H1 (cell line): Measurements from ENCODE around the gene NHERF2. TPM values are rescaled to one million over a fixed set of nuclear protein-coding genes. Genes with fewer than 3 reads are reported as not detected.

Experiments
- CHD1 ChIP-seq: IDR thresholded peaks from 2 replicates; pipeline ENCODE4 v1.6.1; 2012; ENCODE audit warnings: low read depth, low read length, improper control_type of control experiment
- EGR1 ChIP-seq: IDR thresholded peaks from 2 replicates; pipeline ENCODE4 v1.6.1; 2011; ENCODE audit warnings: low read depth, low read length, borderline replicate concordance
- GABPA ChIP-seq: IDR thresholded peaks from 2 replicates; pipeline ENCODE4 v1.6.1; 2011; ENCODE audit warnings: mild to moderate bottlenecking, low read length, moderate library complexity, borderline replicate concordance; ENCODE audit not compliant: insufficient read depth
- POU5F1 ChIP-seq: IDR thresholded peaks from 2 replicates; pipeline ENCODE4 v1.6.1; 2011; ENCODE audit warnings: low read depth, mild to moderate bottlenecking, low read length, moderate library complexity
- SIN3A ChIP-seq, 2 experiments: IDR thresholded peaks in 1 of 2; conservative IDR thresholded peaks in 1 of 2; 2 replicates each; pipeline ENCODE4 v1.6.1; 2011 to 2012; ENCODE audit warnings: low read length in 2 of 2, improper control_type of control experiment in 1 of 2, low read depth in 1 of 2, mild to moderate bottlenecking in 1 of 2
- SIRT6 ChIP-seq: IDR thresholded peaks from one replicate; pipeline ENCODE4 v1.7.1; 2012; ENCODE audit warnings: low read length, inconsistent platforms
- SP2 ChIP-seq: IDR thresholded peaks from 2 replicates; pipeline ENCODE4 v1.6.1; 2012; ENCODE audit warnings: mild to moderate bottlenecking, low read length, inconsistent platforms
- TAF1 ChIP-seq: IDR thresholded peaks from 2 replicates; pipeline ENCODE4 v1.6.1; 2011; ENCODE audit warnings: mild to moderate bottlenecking, low read depth, low read length
- polyA plus RNA-seq, 7 experiments: library from polyadenylated mRNA; depleted of rRNA in 3 of 7; stranded (reverse) in 5 of 7; unstranded in 2 of 7; fragments of >200 nt in 5 of 7; fragments of 200-250 nt in 2 of 7; gene quantifications; 1 replicate in 5 of 7; 2 replicates in 1 of 7; 4 replicates in 1 of 7; pipeline versions ENCODE4 v1.2.1 to v1.2.3, GENCODE V29; 2011 to 2013; ENCODE audit warnings: missing spikeins in 2 of 7, mixed read lengths in 2 of 7
- total RNA-seq: library from RNA; stranded (reverse); fragmentation: NEBNext Ultra II Directional; extraction: Animal tissue kit (Norgen Biotek cat#: 25700); gene quantifications from 2 replicates; pipeline ENCODE4 v1.2.1, GENCODE V29; 2021
- TF ChIP-seq, protein P1 (sequence below): fragments of 300-600 bp; sonication (generic); IDR thresholded peaks from 2 replicates; pipeline ENCODE4 v1.7.1; 2012; ENCODE audit warnings: low read length, moderate library complexity, mild to moderate bottlenecking, inconsistent platforms; ENCODE audit not compliant: insufficient replicate concordance

Gene NHERF2
- total and polyA plus RNA-seq, 2 of the 8 experiments (the other 6 are each of a cell fraction or from before 2014, with no cell fraction given) = 13.9 to 19.3 TPM

DNA sequence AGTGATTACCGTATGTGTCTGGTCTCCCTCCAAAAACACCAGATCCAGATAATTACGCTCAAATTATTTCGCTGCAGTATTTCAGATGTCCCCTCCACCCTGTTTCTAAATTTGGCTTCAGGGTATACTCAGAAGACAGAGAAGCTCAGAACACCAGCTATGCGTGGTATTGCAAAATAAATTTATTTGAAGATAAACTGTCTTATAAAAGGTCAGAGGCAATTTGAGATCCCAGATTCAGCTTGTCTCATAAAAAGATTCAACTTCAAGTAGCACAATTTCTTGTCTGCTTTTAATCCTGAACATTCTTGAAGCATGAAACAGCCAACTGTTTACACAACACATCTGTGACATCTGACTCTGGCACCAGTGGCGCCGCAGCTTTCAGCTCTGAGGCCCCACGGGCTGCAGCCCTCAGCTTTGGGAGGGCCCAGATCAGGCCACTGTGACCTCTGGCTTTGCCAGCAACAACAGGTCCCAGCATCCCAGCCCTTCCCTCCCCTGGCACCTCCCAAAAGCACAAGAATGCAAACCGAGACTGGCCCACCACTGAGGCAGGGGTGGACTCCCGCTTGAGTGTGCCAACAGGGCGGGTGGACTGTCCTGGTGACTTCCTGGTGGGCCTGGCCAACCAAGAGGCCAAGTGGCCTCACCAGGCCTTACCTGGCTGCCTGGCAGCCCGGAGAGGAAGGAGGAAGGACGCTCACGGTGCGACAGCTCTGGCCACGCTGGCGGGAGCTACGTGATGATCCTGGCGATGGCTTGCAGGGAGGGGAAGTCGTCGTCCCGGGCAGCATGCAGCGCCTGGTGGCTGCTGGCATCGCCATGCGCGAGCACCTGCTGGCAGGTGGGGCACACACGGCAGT lies 29.0 kb upstream of the NHERF2 start (continued):
- TF ChIP-seq, protein P1, sequence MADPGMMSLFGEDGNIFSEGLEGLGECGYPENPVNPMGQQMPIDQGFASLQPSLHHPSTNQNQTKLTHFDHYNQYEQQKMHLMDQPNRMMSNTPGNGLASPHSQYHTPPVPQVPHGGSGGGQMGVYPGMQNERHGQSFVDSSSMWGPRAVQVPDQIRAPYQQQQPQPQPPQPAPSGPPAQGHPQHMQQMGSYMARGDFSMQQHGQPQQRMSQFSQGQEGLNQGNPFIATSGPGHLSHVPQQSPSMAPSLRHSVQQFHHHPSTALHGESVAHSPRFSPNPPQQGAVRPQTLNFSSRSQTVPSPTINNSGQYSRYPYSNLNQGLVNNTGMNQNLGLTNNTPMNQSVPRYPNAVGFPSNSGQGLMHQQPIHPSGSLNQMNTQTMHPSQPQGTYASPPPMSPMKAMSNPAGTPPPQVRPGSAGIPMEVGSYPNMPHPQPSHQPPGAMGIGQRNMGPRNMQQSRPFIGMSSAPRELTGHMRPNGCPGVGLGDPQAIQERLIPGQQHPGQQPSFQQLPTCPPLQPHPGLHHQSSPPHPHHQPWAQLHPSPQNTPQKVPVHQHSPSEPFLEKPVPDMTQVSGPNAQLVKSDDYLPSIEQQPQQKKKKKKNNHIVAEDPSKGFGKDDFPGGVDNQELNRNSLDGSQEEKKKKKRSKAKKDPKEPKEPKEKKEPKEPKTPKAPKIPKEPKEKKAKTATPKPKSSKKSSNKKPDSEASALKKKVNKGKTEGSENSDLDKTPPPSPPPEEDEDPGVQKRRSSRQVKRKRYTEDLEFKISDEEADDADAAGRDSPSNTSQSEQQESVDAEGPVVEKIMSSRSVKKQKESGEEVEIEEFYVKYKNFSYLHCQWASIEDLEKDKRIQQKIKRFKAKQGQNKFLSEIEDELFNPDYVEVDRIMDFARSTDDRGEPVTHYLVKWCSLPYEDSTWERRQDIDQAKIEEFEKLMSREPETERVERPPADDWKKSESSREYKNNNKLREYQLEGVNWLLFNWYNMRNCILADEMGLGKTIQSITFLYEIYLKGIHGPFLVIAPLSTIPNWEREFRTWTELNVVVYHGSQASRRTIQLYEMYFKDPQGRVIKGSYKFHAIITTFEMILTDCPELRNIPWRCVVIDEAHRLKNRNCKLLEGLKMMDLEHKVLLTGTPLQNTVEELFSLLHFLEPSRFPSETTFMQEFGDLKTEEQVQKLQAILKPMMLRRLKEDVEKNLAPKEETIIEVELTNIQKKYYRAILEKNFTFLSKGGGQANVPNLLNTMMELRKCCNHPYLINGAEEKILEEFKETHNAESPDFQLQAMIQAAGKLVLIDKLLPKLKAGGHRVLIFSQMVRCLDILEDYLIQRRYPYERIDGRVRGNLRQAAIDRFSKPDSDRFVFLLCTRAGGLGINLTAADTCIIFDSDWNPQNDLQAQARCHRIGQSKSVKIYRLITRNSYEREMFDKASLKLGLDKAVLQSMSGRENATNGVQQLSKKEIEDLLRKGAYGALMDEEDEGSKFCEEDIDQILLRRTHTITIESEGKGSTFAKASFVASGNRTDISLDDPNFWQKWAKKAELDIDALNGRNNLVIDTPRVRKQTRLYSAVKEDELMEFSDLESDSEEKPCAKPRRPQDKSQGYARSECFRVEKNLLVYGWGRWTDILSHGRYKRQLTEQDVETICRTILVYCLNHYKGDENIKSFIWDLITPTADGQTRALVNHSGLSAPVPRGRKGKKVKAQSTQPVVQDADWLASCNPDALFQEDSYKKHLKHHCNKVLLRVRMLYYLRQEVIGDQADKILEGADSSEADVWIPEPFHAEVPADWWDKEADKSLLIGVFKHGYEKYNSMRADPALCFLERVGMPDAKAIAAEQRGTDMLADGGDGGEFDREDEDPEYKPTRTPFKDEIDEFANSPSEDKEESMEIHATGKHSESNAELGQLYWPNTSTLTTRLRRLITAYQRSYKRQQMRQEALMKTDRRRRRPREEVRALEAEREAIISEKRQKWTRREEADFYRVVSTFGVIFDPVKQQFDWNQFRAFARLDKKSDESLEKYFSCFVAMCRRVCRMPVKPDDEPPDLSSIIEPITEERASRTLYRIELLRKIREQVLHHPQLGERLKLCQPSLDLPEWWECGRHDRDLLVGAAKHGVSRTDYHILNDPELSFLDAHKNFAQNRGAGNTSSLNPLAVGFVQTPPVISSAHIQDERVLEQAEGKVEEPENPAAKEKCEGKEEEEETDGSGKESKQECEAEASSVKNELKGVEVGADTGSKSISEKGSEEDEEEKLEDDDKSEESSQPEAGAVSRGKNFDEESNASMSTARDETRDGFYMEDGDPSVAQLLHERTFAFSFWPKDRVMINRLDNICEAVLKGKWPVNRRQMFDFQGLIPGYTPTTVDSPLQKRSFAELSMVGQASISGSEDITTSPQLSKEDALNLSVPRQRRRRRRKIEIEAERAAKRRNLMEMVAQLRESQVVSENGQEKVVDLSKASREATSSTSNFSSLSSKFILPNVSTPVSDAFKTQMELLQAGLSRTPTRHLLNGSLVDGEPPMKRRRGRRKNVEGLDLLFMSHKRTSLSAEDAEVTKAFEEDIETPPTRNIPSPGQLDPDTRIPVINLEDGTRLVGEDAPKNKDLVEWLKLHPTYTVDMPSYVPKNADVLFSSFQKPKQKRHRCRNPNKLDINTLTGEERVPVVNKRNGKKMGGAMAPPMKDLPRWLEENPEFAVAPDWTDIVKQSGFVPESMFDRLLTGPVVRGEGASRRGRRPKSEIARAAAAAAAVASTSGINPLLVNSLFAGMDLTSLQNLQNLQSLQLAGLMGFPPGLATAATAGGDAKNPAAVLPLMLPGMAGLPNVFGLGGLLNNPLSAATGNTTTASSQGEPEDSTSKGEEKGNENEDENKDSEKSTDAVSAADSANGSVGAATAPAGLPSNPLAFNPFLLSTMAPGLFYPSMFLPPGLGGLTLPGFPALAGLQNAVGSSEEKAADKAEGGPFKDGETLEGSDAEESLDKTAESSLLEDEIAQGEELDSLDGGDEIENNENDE = no peak
- no peak for TF ChIP-seq SIN3A (conservative IDR thresholded peaks at IDR 0.05 in 1 of 2, IDR thresholded peaks at IDR 0.05 in 1 of 2; ENCODE audit: low read depth in 1 of 2, low read length in 2 of 2)
- TF ChIP-seq SIRT6 = no peak
- no peak for TF ChIP-seq CHD1
- TF ChIP-seq TAF1 = no peak
- no peak for TF ChIP-seq POU5F1
- no peak for TF ChIP-seq EGR1
- no peak for TF ChIP-seq GABPA
- TF ChIP-seq SP2 = no peak
